Posterior vena cava (tissue), 2 donors: ENCODE data around the gene VWA5B1. TPM values are rescaled to one million over a fixed set of nuclear protein-coding genes. Genes with fewer than 3 reads are reported as not detected.

Experiments used
- DNase-seq: peaks from one replicate; pipeline ENCODE4 v3.0.0-alpha.2; 2020; ENCODE audit warnings: low spot score
- intact Hi-C, 2 donors: fragments of 100-400 bp; cut with DNase I; formaldehyde crosslinking; loops; one replicate each; pipeline versions ENCODE4 v1.14.1 to v1.14.2; 2022 to 2023
- total RNA-seq, 2 donors: library from RNA; stranded (reverse); fragmentation: NEBNext Ultra II Directional; extraction: Animal tissue kit (Norgen Biotek cat#: 25700); gene quantifications; one replicate each; pipeline ENCODE4 v1.2.1, GENCODE V29; 2021
- donor health status: DM: yes; HTN: yes; CAD: no.
- donor health status: DM: yes; HTN: yes; CAD: no.

The VWA5B1 gene
- total RNA-seq, 2 donors from 2014 or later: not detected

DNA sequence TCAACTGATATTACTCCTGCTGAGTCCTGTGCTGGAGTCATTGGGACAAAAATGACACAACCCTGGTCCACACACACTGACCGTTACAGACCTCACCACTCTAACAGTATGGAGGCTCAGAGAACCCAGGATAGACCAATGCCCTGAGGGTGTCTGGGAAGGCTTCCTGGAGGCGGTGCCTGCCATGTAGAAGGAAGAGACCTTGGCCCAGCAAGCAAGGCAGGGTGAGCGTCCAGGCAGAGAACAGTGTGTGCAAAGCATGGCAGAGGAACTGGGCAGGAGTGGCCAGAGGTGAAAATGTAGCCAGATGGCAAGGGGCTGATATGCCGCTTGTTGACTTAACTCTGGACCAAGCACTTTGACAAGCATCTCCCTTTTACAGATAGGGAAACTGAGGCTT lies 85.5 kb downstream of the VWA5B1 start:
- DNase-seq: peak; percentile 35
- intact Hi-C loops: loop anchor here in 1 of 2 donors (10.0 kb wide), 1 partner anchor 119 kb away; no protein-coding TSS in a partner anchor

DNA sequence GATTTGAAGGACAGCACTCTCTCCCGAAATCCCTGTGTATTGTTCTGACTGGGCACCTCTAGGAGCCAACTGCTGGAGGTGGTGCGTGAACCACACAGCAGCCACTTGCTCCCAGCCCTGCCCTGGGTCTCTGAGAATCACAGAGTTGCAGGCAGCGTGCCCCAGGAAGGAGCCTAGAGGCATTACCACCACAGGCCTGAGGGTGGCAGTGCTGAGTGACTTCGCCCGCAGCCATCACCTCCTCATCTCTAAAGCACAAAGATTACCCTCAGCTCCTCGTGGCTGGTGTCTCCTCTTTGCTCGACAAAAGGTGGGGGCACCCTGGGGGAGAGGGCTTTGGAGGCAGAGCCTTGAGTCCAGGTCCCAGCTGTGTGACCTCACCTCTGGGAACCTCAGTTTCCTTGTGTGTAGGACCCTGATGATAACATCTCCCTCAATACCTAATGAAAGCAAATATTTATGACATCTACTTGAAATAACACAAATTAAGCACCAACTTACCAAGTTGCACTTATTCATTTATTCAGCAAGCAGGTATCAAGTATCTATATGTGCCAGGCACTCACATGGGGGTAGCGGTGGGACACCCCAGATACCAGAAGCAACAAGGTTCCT lies 86.3 kb downstream of the VWA5B1 start:
- peak; percentile 86 for DNase-seq
- intact Hi-C loops: loop anchor here in 1 of 2 donors (10.0 kb wide), 1 partner anchor 118 kb away; no protein-coding TSS in a partner anchor

DNA sequence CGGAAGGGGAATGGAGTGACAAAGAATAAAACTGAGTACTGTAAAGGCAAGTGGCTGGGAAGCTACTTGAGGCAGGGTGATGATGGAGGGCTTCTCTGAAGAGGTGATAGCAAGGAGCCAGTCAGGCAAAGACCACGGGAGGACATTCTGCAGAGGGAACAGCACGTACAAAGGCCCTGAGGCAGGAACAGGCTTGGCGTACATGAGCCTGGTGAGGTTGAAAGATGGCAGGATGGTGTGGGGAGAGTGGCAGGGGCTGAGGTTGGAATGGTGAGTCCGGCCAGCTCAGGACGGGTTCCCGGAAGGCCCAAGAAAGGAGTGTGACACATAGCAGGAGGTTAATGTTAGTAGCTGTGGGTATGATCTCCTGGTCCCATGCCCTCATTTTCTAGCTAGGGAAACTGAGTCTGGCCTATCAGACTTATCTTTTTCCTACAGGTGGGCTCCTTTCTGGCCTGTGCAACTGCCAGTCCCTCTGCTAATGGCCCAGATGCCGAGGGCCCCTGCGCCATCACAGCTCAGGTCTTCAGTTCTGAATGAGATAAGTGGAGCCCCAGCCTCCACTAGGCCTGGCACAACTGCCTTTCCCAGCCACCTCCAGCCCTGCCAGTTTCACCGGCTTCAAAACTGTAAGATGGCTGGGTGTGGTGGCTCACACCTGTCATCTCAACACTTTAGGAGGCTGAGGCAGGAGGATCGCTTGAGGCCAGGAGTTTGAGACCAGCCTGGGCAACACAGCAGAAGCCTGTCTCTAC lies 87.0 kb downstream of the VWA5B1 start:
- peak; percentile 37 for DNase-seq
- intact Hi-C loops: loop anchor here in 1 of 2 donors (10.0 kb wide), 1 partner anchor 117 kb away; no protein-coding TSS in a partner anchor

DNA sequence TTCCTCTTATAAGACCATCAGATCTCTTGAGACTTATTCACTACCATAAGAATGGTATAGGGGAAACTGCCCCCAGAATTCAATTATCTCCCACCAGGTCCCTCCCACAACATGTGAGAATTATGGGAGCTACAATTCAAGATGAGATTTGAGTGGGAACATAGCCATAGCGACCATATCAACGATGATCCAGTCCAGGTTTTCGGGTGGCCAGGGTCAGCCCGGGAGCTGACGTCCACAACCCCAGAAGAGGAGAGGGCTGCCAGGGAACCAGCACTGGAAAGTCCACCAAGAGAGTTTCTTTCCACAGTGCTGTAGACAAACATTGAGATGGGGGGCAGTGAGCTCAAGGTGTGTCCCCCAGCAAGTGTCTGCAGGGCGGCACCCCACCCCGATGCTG lies 88.4 kb downstream of the VWA5B1 start:
- peak; percentile 43 for DNase-seq
- intact Hi-C loops: loop anchor here in 1 of 2 donors (10.0 kb wide), 1 partner anchor 116 kb away; no protein-coding TSS in a partner anchor

DNA sequence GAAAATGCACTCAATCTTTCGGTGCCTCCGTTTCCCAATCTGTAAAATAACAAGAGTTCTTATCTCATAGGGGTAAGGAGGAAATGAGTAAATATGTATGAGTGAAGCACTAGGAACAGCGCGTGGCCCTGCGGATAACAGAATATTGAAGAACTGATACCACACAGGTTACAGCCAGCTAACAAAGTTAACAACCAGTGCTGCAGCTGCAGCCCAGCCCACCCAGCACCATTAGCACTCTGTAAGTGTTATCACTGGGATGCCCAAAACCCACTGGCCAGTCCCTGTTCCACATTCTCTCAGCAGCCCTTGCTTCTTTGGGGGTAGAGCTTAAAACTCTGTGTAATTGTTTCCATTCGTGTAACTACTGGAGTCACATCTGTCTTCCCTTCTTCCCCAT lies 89.5 kb downstream of the VWA5B1 start:
- DNase-seq: peak; percentile 38

DNA sequence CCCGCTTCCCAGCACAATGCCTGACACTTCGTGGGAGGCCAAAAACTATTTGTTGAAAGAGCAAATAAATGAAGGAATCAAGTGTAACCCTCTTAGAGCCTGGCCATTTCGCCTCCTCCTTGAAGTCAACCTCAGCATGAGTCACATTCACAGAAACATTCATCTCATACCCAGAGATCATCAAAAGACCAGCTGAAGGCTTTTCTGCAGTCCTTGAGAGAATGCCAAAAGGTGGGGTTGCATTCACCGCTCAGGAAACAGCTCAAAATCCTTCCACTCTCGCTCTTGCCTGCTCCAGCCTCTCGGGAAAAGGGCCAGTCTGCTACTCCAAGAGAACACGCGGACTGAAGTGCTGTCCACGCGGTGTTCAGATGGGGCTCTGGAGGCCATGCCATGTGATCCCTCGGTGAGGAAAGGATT lies 90.0 kb downstream of the VWA5B1 start:
- intact Hi-C loops: no loop called here
- DNase-seq: peak; percentile 76

More for the DNA sequence above, 89.5 kb downstream of the VWA5B1 start:
- intact Hi-C loops: no loop called here

DNA sequence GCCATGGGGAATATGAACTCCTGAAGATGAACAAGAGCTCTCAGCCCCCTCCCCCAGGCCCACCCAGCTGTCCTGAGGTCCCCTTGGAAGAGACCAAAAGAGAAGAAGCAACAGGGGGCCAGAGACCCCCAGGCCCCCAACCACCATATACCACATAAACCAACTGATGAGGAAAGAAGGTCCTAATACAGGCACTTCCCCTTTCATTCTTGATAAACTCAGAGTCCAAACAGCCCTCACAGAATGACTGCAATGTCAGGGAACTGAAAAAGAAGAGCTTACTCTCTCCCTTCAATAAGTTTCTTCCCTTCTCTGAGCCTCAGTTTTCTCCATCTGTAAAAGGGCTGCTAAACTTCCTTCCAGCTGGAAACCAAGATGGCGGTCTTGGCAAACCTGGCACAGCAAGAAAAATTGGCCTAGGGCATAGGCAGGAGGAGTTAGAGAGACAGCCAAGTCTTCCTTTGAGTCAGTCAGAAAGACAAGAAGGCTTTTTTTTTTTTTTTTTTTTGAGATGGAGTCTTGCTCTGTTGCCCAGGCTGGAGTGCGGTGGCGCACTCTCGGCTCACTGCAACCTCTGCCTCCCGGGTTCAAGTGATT lies 90.5 kb downstream of the VWA5B1 start:
- intact Hi-C loops: no loop called here
- DNase-seq: no peak

DNA sequence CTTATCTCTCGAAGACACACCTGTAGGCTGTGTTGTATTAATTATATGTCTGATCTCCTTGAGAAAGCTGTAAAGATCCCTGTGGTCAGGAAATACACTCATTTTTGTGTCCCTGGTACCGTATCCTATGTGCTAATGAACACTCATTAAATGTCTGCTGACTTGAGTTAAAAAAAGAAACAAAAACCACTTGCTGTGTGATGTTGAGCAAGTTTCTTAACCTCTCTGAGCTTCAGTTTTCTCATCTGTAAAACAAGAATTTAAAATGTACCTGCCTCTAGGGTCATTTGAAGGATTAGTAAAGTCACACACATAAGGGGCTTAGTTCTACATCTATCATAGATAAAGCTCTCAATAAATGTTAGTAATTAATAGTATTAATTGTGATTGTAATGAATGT lies 91.3 kb downstream of the VWA5B1 start:
- DNase-seq: no peak
- intact Hi-C loops: no loop called here

DNA sequence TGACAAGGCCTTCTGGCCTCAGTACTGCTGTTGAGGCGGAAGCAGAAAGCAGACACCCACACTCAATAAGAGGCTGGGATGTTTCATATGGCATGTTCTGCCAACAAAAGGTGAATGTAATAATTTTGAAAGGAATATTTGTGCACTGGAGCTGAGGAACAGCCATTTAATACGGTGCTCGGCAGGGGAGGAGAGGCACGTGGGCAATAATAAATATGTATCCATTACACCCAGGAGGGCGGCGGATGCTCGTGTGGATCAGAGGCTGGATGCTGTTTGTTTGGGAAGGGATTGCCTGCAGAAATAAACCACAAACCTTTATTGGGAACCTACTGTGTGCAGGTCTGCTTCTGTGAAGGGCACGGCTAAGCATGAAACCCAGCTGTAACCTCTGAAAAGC lies 92.0 kb downstream of the VWA5B1 start:
- DNase-seq: no peak
- intact Hi-C loops: no loop called here

DNA sequence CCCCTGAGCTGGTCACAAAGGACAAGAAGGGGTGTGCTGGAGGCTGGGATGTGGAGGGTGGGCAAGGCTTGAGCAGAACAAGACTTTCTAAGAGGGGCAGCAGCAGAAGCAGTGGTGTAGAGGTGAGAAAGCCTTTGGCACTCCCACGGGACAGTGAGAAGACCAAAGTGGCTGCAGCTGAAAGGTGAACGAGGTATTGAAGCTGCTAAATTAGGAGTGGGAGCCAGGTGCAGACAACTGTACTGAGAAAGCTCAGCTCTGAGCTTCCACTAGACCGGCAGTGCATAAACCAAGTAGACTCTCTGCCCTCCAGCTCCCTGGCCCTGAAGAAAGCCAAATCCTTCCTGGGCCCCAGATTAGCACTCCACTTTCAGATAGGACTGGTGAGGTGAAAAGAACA lies 93.0 kb downstream of the VWA5B1 start:
- DNase-seq: no peak
- intact Hi-C loops: no loop called here

DNA sequence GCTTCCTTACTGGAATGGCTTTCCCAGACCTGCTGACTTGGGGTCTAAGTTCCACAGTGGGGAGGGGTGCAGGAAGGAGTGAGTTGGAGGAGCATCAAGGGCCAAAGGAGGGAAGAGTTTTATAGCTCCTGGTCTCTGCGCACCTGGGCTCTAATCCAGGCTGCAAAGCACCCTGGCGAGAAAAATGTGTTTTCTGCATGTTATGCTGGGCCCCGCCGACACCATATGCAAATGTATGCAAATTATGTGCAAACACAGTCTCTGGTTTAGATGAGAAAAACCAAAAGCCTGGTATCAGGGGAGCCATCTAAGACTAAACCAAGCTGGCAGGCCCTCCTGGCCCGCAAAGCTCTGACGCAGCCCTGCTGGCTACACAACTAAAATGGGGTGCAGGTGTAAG lies 95.0 kb downstream of the VWA5B1 start:
- intact Hi-C loops: no loop called here
- no peak for DNase-seq

DNA sequence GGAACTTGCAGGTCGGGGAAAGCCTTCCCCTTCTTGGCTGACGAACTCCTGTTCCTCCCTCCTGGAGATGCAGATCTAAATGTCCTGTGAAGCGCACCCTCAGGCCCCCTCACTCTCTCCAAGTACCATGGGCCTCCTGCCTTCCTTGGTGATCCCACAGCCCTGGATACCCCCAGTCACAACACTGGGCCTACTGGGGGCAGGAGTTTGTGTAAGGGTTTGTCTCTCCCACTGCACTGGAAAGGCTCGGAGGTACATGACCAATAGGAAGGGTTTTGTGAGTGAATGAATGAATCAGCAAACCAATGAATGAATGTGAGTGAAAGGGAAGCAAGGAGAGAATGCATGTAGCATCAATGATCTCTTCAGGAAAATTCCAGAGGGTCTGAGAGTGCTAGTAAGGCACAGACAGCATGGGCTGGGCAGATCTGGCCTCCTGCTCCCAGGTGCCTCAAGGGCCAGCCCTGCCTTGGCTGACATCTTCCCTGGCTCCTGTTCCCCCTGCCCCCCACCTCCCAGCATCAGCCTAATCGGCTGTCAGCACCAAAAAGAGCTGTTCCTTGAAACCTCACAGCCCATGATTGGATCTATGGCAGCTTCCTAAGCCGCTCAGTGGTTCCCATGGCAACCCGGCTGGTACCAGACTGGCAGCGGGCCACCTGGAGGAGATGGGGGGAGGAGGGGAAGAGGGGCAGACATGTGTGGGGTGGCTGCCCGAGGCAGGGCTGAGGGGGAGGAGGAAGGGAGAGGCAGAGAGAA lies 95.8 kb downstream of the VWA5B1 start:
- intact Hi-C loops: no loop called here
- DNase-seq: no peak

DNA sequence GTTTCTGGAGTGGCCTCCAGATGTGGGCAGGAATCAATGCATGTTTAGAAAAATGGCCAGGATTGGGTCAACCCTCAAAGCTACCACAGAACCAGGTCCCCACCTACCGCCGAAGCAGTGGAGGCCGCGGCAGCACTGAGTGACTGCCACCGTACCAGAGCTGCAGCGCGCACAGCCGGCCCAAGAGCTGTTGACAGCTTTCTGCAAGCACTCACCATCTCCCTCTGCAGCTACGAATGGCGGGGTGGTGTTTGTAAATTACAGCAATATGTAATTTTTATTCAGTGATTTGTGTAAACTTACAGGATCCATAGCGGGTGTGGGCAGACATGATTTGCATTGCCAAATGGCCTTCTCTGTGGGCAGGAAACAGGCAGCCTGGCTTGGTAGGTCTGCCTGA lies 98.9 kb downstream of the VWA5B1 start:
- intact Hi-C loops: no loop called here
- no peak for DNase-seq

DNA sequence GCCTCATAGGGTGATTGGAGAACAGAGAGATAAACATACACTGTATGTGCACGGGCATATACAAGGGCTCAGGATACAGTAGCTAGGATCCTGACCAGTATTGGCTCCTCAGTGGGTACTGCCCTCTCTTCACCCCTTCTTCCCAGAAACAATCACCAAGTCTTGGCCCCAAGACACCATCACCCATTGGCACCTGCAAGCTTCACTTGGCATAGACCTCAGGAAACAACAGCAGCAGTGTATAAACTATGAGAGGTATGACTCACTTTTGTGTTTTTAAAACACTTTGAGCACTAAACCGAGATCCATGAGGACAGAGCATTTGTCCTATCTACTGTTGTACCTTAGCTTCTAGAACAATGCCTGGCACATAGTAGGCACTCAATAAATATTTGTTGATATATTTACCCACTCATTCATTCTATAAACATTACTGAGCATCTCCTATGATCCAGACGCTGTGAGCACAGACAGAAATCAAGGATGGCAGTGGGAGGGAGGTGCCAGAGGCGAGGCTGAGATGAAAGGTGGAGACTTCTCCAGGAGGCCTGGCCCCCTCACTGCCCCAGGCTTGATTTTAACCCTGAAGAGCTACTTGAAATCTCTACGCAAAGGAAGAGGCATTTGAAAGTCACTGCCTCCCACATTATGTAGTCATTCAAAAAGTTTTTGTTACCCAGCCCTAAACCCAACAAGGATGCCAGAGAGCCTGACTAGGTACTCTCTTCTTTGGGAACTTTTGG lies 100.1 kb downstream of the VWA5B1 start:
- intact Hi-C loops: no loop called here
- DNase-seq: no peak

DNA sequence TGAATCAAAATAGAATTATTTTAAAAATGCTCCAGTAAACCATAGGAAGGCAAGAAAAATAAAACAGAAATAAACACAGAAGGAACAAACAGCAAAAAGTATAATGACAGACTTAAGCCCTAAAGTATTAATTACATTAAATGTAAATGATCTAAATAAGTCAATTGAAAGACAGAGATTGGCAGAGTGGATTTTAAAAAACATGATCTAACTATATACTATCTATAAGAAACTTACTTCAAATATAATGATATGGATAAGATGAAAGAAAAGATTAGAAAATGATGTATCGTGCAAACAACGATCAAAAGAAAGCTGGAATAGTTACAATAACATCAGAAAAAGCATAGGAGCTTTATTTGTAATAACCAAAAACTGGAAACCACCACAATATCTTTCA lies 104.6 kb downstream of the VWA5B1 start:
- DNase-seq: no peak
- intact Hi-C loops: no loop called here

DNA sequence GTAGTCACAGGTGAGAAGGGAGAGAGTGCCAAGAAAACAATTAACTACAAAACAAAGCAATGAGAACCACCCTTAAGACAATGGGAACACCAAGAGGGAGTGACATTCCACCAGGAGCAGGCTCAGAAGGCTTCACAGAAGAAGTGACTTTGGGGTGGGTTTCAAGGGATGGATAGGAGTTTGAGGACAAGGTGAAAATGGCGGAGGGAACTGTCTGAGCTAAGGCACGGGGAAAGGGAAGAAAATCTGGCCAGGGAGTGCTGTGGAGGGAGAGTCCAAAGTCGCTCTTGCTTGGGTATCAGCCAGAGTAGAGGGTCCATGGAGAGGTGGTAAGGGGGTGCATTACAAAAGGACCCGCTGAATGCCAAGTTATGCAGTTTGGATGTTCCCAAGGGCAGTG lies 108.1 kb downstream of the VWA5B1 start:
- DNase-seq: no peak
- intact Hi-C loops: no loop called here

DNA sequence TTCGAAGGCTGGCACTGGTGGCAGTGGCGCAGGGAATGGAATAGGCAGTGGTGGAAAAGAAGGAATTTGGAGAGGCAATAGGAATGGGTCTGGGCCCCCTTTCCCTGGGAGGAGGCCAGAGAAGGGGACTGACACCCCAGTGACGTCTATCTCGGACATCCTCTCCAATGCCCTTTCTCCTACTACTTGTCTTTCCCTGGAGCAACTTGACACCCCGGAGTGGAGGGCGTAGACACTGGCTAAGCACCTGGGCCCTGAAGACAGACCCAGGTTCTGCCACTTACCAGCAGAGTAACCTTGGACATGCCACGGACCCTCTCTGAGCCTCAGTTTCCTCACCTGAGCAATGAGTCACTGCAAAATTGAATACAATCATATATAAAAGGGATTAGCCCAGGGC lies 108.5 kb downstream of the VWA5B1 start:
- no peak for DNase-seq
- intact Hi-C loops: no loop called here

DNA sequence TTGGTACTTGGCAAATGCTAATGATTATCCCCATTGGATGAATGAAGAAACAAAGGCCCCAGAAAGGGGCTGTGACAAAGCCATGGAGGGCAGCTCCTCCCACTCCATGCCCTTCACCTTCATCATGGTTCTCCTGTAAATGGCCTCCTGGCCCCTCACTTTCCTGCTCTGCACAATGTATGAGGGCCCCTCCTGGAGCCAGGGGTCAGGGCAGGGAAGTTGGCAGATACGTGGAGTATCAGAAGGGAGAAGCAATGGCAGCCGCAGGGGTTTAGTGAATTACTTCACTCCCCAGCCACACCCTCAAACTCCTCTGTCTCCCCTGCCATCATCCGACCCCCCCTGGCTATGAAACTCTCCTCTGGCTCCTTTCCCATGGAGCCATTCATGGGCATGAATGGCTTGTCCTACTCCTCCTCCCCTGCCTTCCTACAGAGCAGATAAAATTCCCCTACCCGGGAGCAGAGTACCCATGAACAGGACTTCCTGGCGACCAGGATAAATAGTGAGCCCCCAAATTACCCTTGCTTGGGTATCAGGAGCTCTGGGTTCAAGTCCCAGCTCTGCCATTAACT lies 109.0 kb downstream of the VWA5B1 start:
- no peak for DNase-seq

More for the DNA sequence above, 109.0 kb downstream of the VWA5B1 start:
- intact Hi-C loops: no loop called here
